PC-3 (cell line): ENCODE results near the gene RCN1.

Source experiments
- EZH2 ChIP-seq: fragments of 300-600 bp; sonication (generic); IDR thresholded peaks from one replicate; pipeline ENCODE4 v1.6.1; 2017; ENCODE audit warnings: antibody characterized with exemption, mild to moderate bottlenecking, low read length; ENCODE audit not compliant: unreplicated experiment
- EZH2phosphoT487 ChIP-seq: fragments of 300-600 bp; sonication (generic); IDR thresholded peaks from 2 replicates; pipeline ENCODE4 v1.6.1; 2018; ENCODE audit warnings: mild to moderate bottlenecking, antibody characterized with exemption, low read length, borderline replicate concordance
- TF ChIP-seq, protein P1 (sequence below): fragments of 300-600 bp; sonication (generic); conservative IDR thresholded peaks from 2 replicates; pipeline ENCODE4 v1.5.1; 2017; ENCODE audit warnings: antibody characterized with exemption, low read depth, mild to moderate bottlenecking, low read length

DNA sequence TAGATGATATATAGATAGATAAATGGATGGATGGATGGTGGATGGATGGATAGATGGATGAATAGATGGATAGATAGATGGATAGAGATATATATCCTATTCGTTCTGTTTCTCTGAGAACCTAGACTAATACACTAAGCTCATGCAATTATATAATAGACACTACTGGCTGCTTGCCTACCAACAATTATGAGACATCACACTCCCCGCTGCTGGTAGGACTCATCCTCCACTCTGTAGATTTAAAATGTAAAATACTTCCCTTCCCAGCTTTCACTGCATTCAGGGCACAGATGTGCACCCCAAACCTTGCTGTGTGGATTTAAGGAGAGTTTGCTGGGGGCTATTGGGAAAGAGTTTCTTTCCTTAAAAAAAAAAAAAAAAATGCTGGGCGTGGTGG is 28.3 kb upstream of the RCN1 start:
- TF ChIP-seq, protein P1, sequence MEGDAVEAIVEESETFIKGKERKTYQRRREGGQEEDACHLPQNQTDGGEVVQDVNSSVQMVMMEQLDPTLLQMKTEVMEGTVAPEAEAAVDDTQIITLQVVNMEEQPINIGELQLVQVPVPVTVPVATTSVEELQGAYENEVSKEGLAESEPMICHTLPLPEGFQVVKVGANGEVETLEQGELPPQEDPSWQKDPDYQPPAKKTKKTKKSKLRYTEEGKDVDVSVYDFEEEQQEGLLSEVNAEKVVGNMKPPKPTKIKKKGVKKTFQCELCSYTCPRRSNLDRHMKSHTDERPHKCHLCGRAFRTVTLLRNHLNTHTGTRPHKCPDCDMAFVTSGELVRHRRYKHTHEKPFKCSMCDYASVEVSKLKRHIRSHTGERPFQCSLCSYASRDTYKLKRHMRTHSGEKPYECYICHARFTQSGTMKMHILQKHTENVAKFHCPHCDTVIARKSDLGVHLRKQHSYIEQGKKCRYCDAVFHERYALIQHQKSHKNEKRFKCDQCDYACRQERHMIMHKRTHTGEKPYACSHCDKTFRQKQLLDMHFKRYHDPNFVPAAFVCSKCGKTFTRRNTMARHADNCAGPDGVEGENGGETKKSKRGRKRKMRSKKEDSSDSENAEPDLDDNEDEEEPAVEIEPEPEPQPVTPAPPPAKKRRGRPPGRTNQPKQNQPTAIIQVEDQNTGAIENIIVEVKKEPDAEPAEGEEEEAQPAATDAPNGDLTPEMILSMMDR: no peak
- no peak for TF ChIP-seq EZH2
- no peak for TF ChIP-seq EZH2phosphoT487
